ENCODE measurements around the gene TACO1.

- no peak for TF ChIP-seq SPI1 (IDR thresholded peaks at IDR 0.05; ENCODE audit: borderline replicate concordance, low read depth, low read length)
- no peak for TF ChIP-seq MAX (CRISPR knock-in tag; IDR thresholded peaks at IDR 0.05)
- no peak for TF ChIP-seq TAL1 (IDR thresholded peaks at IDR 0.05)
Observed at GRCh38 chr17:63629627-63630026, 28.9 kb downstream of the TACO1 start.

Measured in K562 (cell line).